GM12865 (cell line): ENCODE results near the gene CHST13.

ENCODE experiments used
- DNase-seq: peaks from one replicate; pipeline ENCODE4 v3.0.0; 2010; ENCODE audit warnings: low read depth
- H3K4me3 ChIP-seq: 2 replicates; pipeline ENCODE4 v1.5.1; 2011; ENCODE audit warnings: mild to moderate bottlenecking, low read depth, low read length, control low read depth
- TF ChIP-seq, protein P1 (sequence below): IDR thresholded peaks from 2 replicates; pipeline ENCODE4 v1.5.1; 2011; ENCODE audit warnings: low read length, control low read depth, low read depth, inconsistent platforms; ENCODE audit not compliant: insufficient read depth; ENCODE audit errors: missing control alignments

CHST13 gene

DNA sequence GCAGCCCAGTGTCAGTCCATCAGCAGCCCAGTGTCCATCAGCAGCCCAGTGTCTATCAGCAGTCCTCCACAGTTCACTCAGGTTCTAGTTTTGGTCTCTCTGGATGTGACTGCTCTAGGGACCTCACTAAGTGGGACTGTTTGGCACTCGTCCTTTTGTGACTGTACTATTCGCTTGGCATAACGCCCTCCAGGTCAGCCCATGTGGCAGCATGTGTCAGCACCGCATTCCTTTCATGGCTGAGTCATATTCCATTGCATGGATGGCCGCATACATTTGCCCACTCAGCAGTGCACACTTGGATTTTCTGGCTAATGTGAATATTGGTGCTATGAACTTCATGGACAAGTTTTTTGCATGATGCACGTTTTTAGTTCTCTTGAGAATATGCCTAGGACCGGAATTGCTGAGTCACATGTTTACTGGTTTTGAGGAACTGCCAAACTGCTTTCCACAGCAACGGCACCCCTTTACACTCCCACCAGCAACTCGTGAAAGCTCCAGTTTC is 16.4 kb downstream of the CHST13 start:
- DNase-seq, result no peak
- TF ChIP-seq, protein P1, sequence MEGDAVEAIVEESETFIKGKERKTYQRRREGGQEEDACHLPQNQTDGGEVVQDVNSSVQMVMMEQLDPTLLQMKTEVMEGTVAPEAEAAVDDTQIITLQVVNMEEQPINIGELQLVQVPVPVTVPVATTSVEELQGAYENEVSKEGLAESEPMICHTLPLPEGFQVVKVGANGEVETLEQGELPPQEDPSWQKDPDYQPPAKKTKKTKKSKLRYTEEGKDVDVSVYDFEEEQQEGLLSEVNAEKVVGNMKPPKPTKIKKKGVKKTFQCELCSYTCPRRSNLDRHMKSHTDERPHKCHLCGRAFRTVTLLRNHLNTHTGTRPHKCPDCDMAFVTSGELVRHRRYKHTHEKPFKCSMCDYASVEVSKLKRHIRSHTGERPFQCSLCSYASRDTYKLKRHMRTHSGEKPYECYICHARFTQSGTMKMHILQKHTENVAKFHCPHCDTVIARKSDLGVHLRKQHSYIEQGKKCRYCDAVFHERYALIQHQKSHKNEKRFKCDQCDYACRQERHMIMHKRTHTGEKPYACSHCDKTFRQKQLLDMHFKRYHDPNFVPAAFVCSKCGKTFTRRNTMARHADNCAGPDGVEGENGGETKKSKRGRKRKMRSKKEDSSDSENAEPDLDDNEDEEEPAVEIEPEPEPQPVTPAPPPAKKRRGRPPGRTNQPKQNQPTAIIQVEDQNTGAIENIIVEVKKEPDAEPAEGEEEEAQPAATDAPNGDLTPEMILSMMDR, result no peak
- no peak overlapping the region for H3K4me3 ChIP-seq

DNA sequence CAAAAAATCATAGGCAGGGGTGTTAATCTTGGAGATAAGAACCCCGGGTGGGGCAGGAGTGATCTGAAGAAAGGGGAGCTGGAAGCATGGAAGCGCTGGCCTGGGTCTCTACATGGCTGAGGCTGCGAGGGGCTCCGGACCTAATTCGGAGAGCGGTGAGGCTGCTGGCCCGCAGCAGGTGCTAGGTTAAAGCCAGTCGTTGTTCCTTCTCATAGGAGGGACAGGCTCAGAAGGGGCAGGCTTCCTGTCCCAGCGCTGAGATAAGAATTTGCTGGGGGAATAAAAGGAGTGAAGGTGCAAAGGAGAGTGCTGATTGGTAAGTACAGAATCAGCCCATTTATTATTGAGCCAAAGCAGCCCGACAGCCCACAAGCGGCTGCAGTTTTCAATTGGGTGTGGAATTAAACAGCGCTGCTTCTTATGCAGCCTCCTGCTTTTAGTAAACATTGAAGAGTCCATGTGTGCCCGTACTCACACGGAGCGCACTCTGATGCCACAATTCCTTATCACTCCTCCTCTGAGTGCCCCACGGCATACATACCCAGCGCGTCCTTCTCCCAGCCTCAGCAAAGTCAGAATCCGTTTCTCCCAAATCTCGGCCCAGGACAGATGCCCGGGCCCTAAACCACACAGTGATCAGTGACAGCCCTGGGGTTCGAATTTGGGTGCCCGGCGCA is 17.1 kb downstream of the CHST13 start:
- TF ChIP-seq, protein P1, result no peak
- no peak for DNase-seq
- H3K4me3 ChIP-seq, result no peak overlapping the region

DNA sequence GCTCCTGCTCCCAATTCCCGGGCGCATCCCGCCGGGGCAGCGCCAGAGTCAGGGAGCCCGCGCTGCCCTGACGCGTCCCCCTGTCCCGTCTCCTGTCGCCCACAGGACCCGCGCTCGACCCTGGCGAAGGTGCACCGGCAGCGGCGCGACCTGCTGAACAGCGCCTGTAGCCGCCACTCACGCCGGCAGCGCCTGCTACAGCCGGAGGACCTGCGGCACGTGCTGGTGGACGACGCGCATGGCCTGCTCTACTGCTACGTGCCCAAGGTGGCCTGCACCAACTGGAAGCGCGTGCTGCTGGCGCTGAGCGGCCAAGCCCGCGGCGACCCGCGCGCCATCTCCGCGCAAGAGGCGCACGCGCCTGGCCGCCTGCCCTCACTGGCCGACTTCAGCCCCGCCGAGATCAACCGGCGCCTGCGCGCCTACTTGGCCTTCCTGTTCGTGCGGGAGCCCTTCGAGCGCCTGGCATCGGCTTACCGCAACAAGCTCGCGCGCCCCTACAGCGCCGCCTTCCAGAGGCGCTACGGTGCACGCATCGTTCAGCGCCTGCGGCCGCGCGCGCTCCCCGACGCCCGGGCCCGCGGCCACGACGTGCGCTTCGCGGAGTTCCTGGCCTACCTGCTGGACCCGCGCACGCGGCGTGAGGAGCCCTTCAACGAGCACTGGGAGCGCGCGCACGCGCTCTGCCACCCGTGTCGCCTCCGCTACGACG is 17.8 kb downstream of the CHST13 start:
- DNase-seq, result no peak
- TF ChIP-seq, protein P1, result no peak
- no peak overlapping the region for H3K4me3 ChIP-seq

DNA sequence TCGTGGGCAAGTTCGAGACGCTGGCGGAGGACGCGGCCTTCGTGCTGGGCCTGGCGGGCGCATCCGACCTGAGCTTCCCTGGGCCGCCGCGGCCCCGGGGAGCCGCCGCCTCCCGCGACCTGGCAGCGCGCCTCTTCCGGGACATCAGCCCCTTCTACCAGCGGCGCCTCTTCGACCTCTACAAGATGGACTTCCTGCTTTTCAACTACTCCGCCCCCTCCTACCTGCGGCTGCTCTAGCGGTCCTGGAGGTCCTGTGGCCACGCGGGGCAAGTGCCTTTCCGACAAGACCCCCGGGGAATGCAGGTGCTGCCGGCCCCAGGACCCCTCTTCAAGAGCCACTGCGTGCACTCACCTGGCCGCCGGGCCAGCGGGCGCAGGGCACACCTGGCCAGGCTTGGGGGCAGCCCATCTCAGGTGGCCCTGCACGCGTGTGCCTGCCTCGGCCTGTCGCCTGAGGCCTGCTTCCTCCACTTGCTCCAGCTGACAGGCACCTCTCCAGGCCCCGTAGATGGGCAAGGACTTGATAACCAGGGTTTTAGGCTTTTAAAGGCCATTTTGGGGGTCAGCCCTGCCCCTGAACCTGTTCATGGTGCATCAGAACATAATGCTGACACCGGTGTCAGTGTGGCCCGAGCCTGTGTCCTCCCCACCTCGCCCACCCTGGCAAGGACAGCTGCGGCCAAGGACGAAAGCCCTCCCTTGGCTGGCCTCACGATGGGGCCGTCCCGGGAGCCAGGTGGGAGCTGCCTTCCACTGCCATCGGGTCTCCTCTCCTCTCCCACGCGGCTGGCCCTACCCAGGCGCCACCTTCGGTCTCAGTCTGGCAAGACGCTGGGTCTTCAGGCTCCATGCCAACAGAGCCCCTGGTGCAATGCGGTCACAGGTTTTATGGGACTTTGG is 18.6 kb downstream of the CHST13 start:
- TF ChIP-seq, protein P1, result no peak
- no peak for DNase-seq
- H3K4me3 ChIP-seq, result no peak overlapping the region

DNA sequence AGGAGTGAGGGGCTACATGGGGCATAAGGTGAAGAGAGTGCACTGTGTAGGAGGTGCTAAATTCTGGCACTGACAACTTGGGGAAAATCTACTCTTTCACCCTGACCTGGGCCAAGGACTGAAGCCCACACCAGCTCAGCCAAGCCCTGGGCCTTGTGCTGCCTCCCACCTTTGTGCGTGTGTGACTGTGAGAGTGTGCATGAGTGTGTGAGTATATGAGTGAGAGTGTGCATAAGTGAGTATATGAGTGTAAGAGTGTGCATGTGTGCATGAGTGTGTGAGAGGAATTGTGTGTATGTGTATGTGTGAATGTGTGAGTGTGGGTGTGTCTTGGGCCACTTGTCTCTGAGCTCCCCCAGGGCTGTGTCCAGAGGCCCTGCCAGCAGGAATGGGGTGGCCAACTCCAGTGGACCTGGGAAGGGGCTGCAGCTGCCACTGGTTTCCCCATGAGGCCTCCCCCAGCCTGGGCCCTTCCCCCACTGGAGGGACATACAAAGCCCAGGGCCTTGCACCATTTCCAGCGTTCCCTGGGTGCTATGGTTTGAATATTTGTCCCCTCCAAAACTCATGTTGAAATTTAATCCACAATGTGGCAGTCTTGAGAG is 19.6 kb downstream of the CHST13 start:
- DNase-seq, result no peak
- no peak overlapping the region for H3K4me3 ChIP-seq
- TF ChIP-seq, protein P1, result no peak

DNA sequence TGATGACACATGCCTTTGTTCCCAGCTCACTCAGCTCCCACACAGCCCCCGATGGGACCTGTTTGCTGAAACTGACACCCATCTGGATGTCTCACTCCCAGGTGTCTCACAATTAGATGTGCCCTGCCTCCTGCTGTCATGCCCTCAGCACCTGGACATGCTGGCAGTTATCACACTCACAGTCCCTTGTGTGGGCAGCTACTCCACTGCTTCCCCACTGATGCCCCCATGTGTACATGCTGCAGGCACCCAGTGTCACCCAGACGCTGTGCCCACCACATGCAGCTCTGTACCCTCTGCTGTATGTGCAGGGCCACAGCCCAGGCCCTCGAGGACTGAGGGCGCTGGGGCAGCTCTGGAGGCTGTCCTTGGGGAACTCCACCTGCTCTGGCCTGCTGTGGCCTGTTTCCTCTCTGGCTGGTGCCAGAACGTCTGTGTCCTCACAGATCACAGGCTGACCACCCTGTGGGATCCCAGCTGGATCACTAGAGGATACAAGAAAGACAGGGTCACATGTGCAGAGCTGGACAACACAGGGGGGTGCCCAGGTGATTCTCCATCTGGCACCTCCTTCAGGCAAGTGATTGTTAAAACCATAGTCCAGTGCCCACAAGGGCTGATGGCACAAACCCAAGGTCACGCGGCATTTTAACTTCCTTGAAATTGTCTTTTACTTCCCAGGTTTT is 20.8 kb downstream of the CHST13 start:
- no peak overlapping the region for H3K4me3 ChIP-seq

More for the DNA sequence above, 20.8 kb downstream of the CHST13 start:
- DNase-seq, result no peak
- TF ChIP-seq, protein P1, result no peak
